Parathyroid adenoma (tissue), 2 donors: ENCODE measurements around the gene CTNND2.

Source experiments
- H2AFZ ChIP-seq: fragments of 300-600 bp; sonication (generic); one replicate; pipeline ENCODE4 v1.7.0; 2017; ENCODE audit warnings: antibody characterized with exemption, mild to moderate bottlenecking
- H3K27ac ChIP-seq: fragments of 300-600 bp; sonication (generic); one replicate; pipeline ENCODE4 v1.7.0; 2017
- H3K27me3 ChIP-seq: fragments of 300-600 bp; sonication (generic); one replicate; pipeline ENCODE4 v1.7.0; 2017; ENCODE audit warnings: low read length; ENCODE audit not compliant: control insufficient read depth, insufficient read depth
- H3K36me3 ChIP-seq: fragments of 300-600 bp; sonication (generic); one replicate; pipeline ENCODE4 v1.7.0; 2017; ENCODE audit warnings: low read length; ENCODE audit not compliant: control insufficient read depth, insufficient read depth
- H3K4me1 ChIP-seq: fragments of 300-600 bp; sonication (generic); one replicate; pipeline ENCODE4 v1.7.0; 2017; ENCODE audit warnings: control low read depth
- H3K4me2 ChIP-seq: fragments of 300-600 bp; sonication (generic); one replicate; pipeline ENCODE4 v1.7.0; 2017; ENCODE audit warnings: low read length
- H3K4me3 ChIP-seq: fragments of 300-600 bp; sonication (generic); one replicate; pipeline ENCODE4 v1.7.0; 2017; ENCODE audit warnings: low read depth, low read length
- H3K79me2 ChIP-seq: fragments of 300-600 bp; sonication (generic); one replicate; pipeline ENCODE4 v1.7.0; 2017; ENCODE audit warnings: control low read depth
- H3K9ac ChIP-seq: fragments of 300-600 bp; sonication (generic); one replicate; pipeline ENCODE4 v1.7.0; 2017; ENCODE audit warnings: mild to moderate bottlenecking
- H3K9me3 ChIP-seq: fragments of 300-600 bp; sonication (generic); one replicate; pipeline ENCODE4 v1.7.0; 2017; ENCODE audit warnings: low read length; ENCODE audit not compliant: control insufficient read depth
- CTCF ChIP-seq: fragments of 300-600 bp; sonication (generic); IDR thresholded peaks from one replicate; pipeline ENCODE4 v1.7.0; 2017; ENCODE audit warnings: antibody characterized with exemption, mild to moderate bottlenecking
- donor health status: primary hyperparathyroidism.

Gene CTNND2

GRCh38 chr5:11459716-11460115 lies 444.5 kb downstream of the CTNND2 start:
- H3K4me2 ChIP-seq: no peak overlapping the region
- TF ChIP-seq CTCF: no peak
- H3K4me3 ChIP-seq: no peak overlapping the region
- H3K36me3 ChIP-seq: no peaks in the 10 kb centered on the region
- H3K79me2 ChIP-seq: no peaks in the 10 kb centered on the region
- no peak overlapping the region for H2AFZ ChIP-seq
- no peaks in the 10 kb centered on the region for H3K27me3 ChIP-seq
- no peaks in the 10 kb centered on the region for H3K9me3 ChIP-seq
- H3K9ac ChIP-seq: no peak overlapping the region
- no peak overlapping the region for H3K27ac ChIP-seq
- H3K4me1 ChIP-seq: no peaks in the 10 kb centered on the region

- H3K4me2 ChIP-seq: no peak overlapping the region
- H3K27me3 ChIP-seq: no peaks in the 10 kb centered on the region
- H3K9ac ChIP-seq: no peak overlapping the region
- H2AFZ ChIP-seq: no peak overlapping the region
- no peaks in the 10 kb centered on the region for H3K79me2 ChIP-seq
- H3K27ac ChIP-seq: no peak overlapping the region
- H3K9me3 ChIP-seq: no peaks in the 10 kb centered on the region
- TF ChIP-seq CTCF: no peak
- H3K36me3 ChIP-seq: no peaks in the 10 kb centered on the region
- no peaks in the 10 kb centered on the region for H3K4me1 ChIP-seq
- no peak overlapping the region for H3K4me3 ChIP-seq
Observed at GRCh38 chr5:11455505-11455904, 448.7 kb downstream of the CTNND2 start.

- H3K79me2 ChIP-seq: no peaks in the 10 kb centered on the region
- H2AFZ ChIP-seq: no peak overlapping the region
- no peaks in the 10 kb centered on the region for H3K4me1 ChIP-seq
- H3K9ac ChIP-seq: no peak overlapping the region
- no peaks in the 10 kb centered on the region for H3K27me3 ChIP-seq
- no peak overlapping the region for H3K4me2 ChIP-seq
- no peak overlapping the region for H3K4me3 ChIP-seq
- no peak overlapping the region for H3K27ac ChIP-seq
- H3K9me3 ChIP-seq: no peaks in the 10 kb centered on the region
- no peak for TF ChIP-seq CTCF
- no peaks in the 10 kb centered on the region for H3K36me3 ChIP-seq
Observed at GRCh38 chr5:11452852-11453251, 451.4 kb downstream of the CTNND2 start.

GRCh38 chr5:11449966-11450365 lies 454.3 kb downstream of the CTNND2 start:
- Histone ChIP-seq H3K36me3 (no peaks in the 10 kb centered on the region), H3K4me1 (no peaks in the 10 kb centered on the region), H2AFZ (no peak overlapping the region), H3K9ac (no peak overlapping the region), H3K79me2 (no peaks in the 10 kb centered on the region), H3K9me3 (no peaks in the 10 kb centered on the region), H3K27ac (no peak overlapping the region), H3K27me3 (no peaks in the 10 kb centered on the region), H3K4me3 (no peak overlapping the region), H3K4me2 (no peak overlapping the region)
- no peak for TF ChIP-seq CTCF

- H3K4me1 ChIP-seq: no peaks in the 10 kb centered on the region
- no peak for TF ChIP-seq CTCF
- no peak overlapping the region for H3K4me3 ChIP-seq
- H3K36me3 ChIP-seq: no peaks in the 10 kb centered on the region
- no peaks in the 10 kb centered on the region for H3K79me2 ChIP-seq
- no peak overlapping the region for H3K4me2 ChIP-seq
- no peaks in the 10 kb centered on the region for H3K27me3 ChIP-seq
- H3K27ac ChIP-seq: no peak overlapping the region
- H2AFZ ChIP-seq: no peak overlapping the region
- no peak overlapping the region for H3K9ac ChIP-seq
- no peaks in the 10 kb centered on the region for H3K9me3 ChIP-seq
Observed at GRCh38 chr5:11449217-11449616, 455.0 kb downstream of the CTNND2 start.
